Fibroblast of lung (primary cell): ENCODE data around the gene SST.

Source experiments
- CTCF ChIP-seq, 2 donors: IDR thresholded peaks in 1 of 2; conservative IDR thresholded peaks in 1 of 2; 1 replicate in 1 of 2; 2 replicates in 1 of 2; pipeline ENCODE4 v1.5.1; 2011 to 2012; ENCODE audit warnings: low read length in 2 of 2, control low read depth in 1 of 2, inconsistent platforms in 1 of 2, low read depth in 1 of 2, mild to moderate bottlenecking in 1 of 2
- EZH2 ChIP-seq: IDR thresholded peaks from 2 replicates; pipeline ENCODE4 v1.5.1; 2012; ENCODE audit warnings: low read length, control low read depth, mild to moderate bottlenecking; ENCODE audit errors: missing control alignments

DNA sequence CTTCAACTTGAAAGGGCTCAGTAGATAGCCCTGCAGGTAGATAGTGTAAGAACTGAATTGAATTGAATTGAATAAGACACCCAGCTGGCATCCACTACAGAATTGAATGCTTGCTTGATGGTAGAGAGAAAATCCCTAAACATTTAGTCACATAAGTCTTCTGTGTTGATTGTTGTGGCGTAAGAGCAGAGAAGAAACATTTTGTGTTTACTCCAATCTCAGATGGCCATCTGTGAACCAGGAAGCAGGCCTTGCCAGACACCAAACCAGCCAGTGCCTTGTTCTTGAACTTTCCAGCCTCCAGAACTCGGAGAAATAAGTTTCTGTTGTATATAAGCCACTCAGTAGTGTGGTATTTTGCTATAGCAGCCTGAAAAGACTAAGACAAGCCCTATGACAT lies 43.6 kb downstream of the SST start:
- TF ChIP-seq CTCF (conservative IDR thresholded peaks at IDR 0.05 in 1 of 2, IDR thresholded peaks at IDR 0.05 in 1 of 2; ENCODE audit: low read depth in 1 of 2, low read length in 2 of 2) (no peak), EZH2 (no peak)
